Esophagus mucosa (tissue), 1 donor: ENCODE measurements around the gene POLK. TPM values are rescaled to one million over a fixed set of nuclear protein-coding genes. Genes with fewer than 3 reads are reported as not detected.
"Not testable (repeated sequence)": the region's sequence is repeated elsewhere in the genome, so short reads cannot be mapped to it uniquely, and the experiment has no call there.

Experiments
- ATAC-seq: fragments of 200-7000 bp; cut with Tn5 transposase; one replicate; pipeline ENCODE4 v1.9.1; 2020
- total RNA-seq: library from RNA; stranded (reverse); gene quantifications from one replicate; pipeline ENCODE4 v1.2.4, GENCODE V29; 2023
- donor health status: DM: yes; HTN: yes; CAD: no.

The POLK gene
- total RNA-seq, 1 donor from 2014 or later = 11.2 TPM

GRCh38 chr5:75510836-75511434 is 756 bp upstream of the POLK start:
- ATAC-seq = peak; percentile 41

- no peak for ATAC-seq
These were observed 838 bp downstream of the POLK start for GRCh38 chr5:75512383-75513074.

GRCh38 chr5:75513841-75514240 is 2.1 kb downstream of the POLK start:
- no peak for ATAC-seq

- no peak for ATAC-seq
These were observed 2.6 kb downstream of the POLK start for GRCh38 chr5:75514323-75514722.

GRCh38 chr5:75519761-75520160 is 8.1 kb downstream of the POLK start:
- no peak for ATAC-seq

GRCh38 chr5:75521195-75521594 is 9.5 kb downstream of the POLK start:
- no peak for ATAC-seq

- no peak for ATAC-seq
These were observed 10.3 kb downstream of the POLK start for GRCh38 chr5:75522025-75522424.

GRCh38 chr5:75522542-75522941 is 10.9 kb downstream of the POLK start:
- no peak for ATAC-seq

GRCh38 chr5:75523275-75523674 is 11.6 kb downstream of the POLK start:
- no peak for ATAC-seq

- peak; percentile 23 for ATAC-seq
These were observed 12.4 kb downstream of the POLK start for GRCh38 chr5:75524071-75524470.

- no peak for ATAC-seq
These were observed 12.9 kb downstream of the POLK start for GRCh38 chr5:75524591-75524990.

GRCh38 chr5:75525344-75525743 is 13.7 kb downstream of the POLK start:
- ATAC-seq = no peak

GRCh38 chr5:75526070-75526469 is 14.4 kb downstream of the POLK start:
- ATAC-seq = no peak

GRCh38 chr5:75529185-75529584 is 17.5 kb downstream of the POLK start:
- ATAC-seq = no peak

GRCh38 chr5:75532190-75532589 is 20.5 kb downstream of the POLK start:
- no peak for ATAC-seq

- not testable (repeated sequence) for ATAC-seq
These were observed 22.0 kb downstream of the POLK start for GRCh38 chr5:75533716-75534115.

- no peak for ATAC-seq
These were observed 23.0 kb downstream of the POLK start for GRCh38 chr5:75534734-75535133.

GRCh38 chr5:75536147-75536546 is 24.5 kb downstream of the POLK start:
- ATAC-seq = no peak

GRCh38 chr5:75536694-75537360 is 25.1 kb downstream of the POLK start:
- no peak for ATAC-seq

GRCh38 chr5:75538211-75538610 is 26.5 kb downstream of the POLK start:
- no peak for ATAC-seq

GRCh38 chr5:75545131-75545530 is 33.4 kb downstream of the POLK start:
- ATAC-seq = no peak

- ATAC-seq = no peak
These were observed 35.1 kb downstream of the POLK start for GRCh38 chr5:75546830-75547229.

- no peak for ATAC-seq
These were observed 36.1 kb downstream of the POLK start for GRCh38 chr5:75547812-75548211.

GRCh38 chr5:75550597-75550996 is 38.9 kb downstream of the POLK start:
- no peak for ATAC-seq
